Measurements from ENCODE around the gene TMTC1. TPM values are rescaled to one million over a fixed set of nuclear protein-coding genes. Genes with fewer than 3 reads are reported as not detected.

The TMTC1 gene
- polyA plus RNA-seq, 1 donor (not counting 4 experiments of a cell fraction or from before 2014, with no cell fraction given), result 3.7 TPM

GRCh38 chr12:29574500-29574899 is 209.2 kb downstream of the TMTC1 start:
- Histone ChIP-seq H3K27me3 (ENCODE audit: control insufficient read depth, extremely low read depth, insufficient read depth, low read length) (no peaks in the 10 kb centered on the region), H3K4me3 (ENCODE audit: control insufficient read depth in 2 of 3, extremely low read depth in 1 of 3, insufficient read depth in 2 of 3, low read depth in 1 of 3, low read length in 3 of 3) (no peak overlapping the region), H2AFZ (ENCODE audit: control insufficient read depth, low read length) (no peak overlapping the region), H3K79me2 (ENCODE audit: control insufficient read depth, insufficient read depth, low read length) (no peaks in the 10 kb centered on the region), H4K20me1 (ENCODE audit: control insufficient read depth, extremely low read depth, insufficient read depth, low read length) (no peaks in the 10 kb centered on the region), H3K9me1 (ENCODE audit: control insufficient read depth, extremely low read depth, insufficient read depth, low read length) (no peaks in the 10 kb centered on the region), H3K36me3 (ENCODE audit: control insufficient read depth in 2 of 2, extremely low read depth in 1 of 2, insufficient read depth in 2 of 2, low read length in 2 of 2) (no peaks in the 10 kb centered on the region), H3K4me2 (ENCODE audit: control insufficient read depth, extremely low read depth, insufficient read depth, low read depth, low read length) (no peak overlapping the region), H3K9me3 (ENCODE audit: control insufficient read depth, low read depth, low read length) (no peaks in the 10 kb centered on the region), H3K27ac (ENCODE audit: control insufficient read depth, insufficient read depth, low read length) (no peak overlapping the region), H3K9ac (ENCODE audit: control insufficient read depth, extremely low read depth, insufficient read depth, low read length) (no peak overlapping the region), H3K4me1 (ENCODE audit: control insufficient read depth, extremely low read depth, insufficient read depth, low read length) (no peaks in the 10 kb centered on the region)
- dilution Hi-C loops (cut with MboI; ENCODE audit: extremely low pct_ligation_motif_present, low sequenced_read_pairs), result no loop called here
- DNase-seq (ENCODE audit: low read depth, low spot score) (no peak), FAIRE-seq (no peak)
- TF ChIP-seq EZH2 (IDR thresholded peaks at IDR 0.05; ENCODE audit: low read length) (no peak), CTCF (optimal IDR thresholded peaks at IDR 0.05 in 1 of 3, IDR thresholded peaks at IDR 0.05 in 1 of 3, conservative IDR thresholded peaks at IDR 0.05 in 1 of 3; ENCODE audit: extremely low read depth in 1 of 3, insufficient read depth in 2 of 3, low read length in 3 of 3) (no peak)

GRCh38 chr12:29572938-29573337 is 210.8 kb downstream of the TMTC1 start:
- no peaks in the 10 kb centered on the region for H3K9me1 ChIP-seq (ENCODE audit: control insufficient read depth, extremely low read depth, insufficient read depth, low read length)
- no peaks in the 10 kb centered on the region for H3K79me2 ChIP-seq (ENCODE audit: control insufficient read depth, insufficient read depth, low read length)
- H3K4me2 ChIP-seq (ENCODE audit: control insufficient read depth, extremely low read depth, insufficient read depth, low read depth, low read length), result no peak overlapping the region
- no peak overlapping the region for H3K9ac ChIP-seq (ENCODE audit: control insufficient read depth, extremely low read depth, insufficient read depth, low read length)
- DNase-seq (ENCODE audit: low read depth, low spot score) (no peak), FAIRE-seq (no peak)
- H3K9me3 ChIP-seq (ENCODE audit: control insufficient read depth, low read depth, low read length), result no peaks in the 10 kb centered on the region
- H3K27ac ChIP-seq (ENCODE audit: control insufficient read depth, insufficient read depth, low read length), result no peak overlapping the region
- H4K20me1 ChIP-seq (ENCODE audit: control insufficient read depth, extremely low read depth, insufficient read depth, low read length), result no peaks in the 10 kb centered on the region
- no peak overlapping the region for H3K4me3 ChIP-seq (ENCODE audit: control insufficient read depth in 2 of 3, extremely low read depth in 1 of 3, insufficient read depth in 2 of 3, low read depth in 1 of 3, low read length in 3 of 3)
- dilution Hi-C loops (cut with MboI; ENCODE audit: extremely low pct_ligation_motif_present, low sequenced_read_pairs), result no loop called here
- TF ChIP-seq CTCF (optimal IDR thresholded peaks at IDR 0.05 in 1 of 3, IDR thresholded peaks at IDR 0.05 in 1 of 3, conservative IDR thresholded peaks at IDR 0.05 in 1 of 3; ENCODE audit: extremely low read depth in 1 of 3, insufficient read depth in 2 of 3, low read length in 3 of 3) (no peak), EZH2 (IDR thresholded peaks at IDR 0.05; ENCODE audit: low read length) (no peak)
- no peak overlapping the region for H2AFZ ChIP-seq (ENCODE audit: control insufficient read depth, low read length)
- no peaks in the 10 kb centered on the region for H3K36me3 ChIP-seq (ENCODE audit: control insufficient read depth in 2 of 2, extremely low read depth in 1 of 2, insufficient read depth in 2 of 2, low read length in 2 of 2)
- no peaks in the 10 kb centered on the region for H3K27me3 ChIP-seq (ENCODE audit: control insufficient read depth, extremely low read depth, insufficient read depth, low read length)
- no peaks in the 10 kb centered on the region for H3K4me1 ChIP-seq (ENCODE audit: control insufficient read depth, extremely low read depth, insufficient read depth, low read length)
